Measurements from ENCODE around the gene OPN1SW.

The OPN1SW gene

DNA sequence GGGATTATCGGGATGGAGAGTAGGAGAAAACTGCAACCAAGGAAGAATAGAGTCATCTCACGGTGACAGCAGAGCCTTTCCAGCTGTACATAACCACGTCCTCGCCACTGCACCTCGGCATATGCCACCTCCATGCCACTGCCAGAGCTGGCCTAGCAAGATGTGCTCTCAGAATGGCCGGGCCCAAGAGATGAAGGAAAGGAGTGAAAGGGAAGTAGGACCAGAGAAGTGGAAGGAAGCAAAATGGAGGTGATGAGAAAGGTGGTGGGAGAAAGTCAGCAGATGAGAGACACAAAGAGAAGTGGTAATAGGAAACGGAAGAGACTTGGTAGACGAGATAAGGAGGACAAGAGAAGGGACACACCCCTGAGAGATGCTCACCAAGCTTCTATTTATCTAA lies 44.4 kb downstream of the OPN1SW start:
- DNase-seq: no peak

- DNase-seq: no peak
Observed at GRCh38 chr7:128729494-128729893, 46.1 kb downstream of the OPN1SW start.

- no peak for DNase-seq
Observed at GRCh38 chr7:128728598-128728997, 47.0 kb downstream of the OPN1SW start.

DNA sequence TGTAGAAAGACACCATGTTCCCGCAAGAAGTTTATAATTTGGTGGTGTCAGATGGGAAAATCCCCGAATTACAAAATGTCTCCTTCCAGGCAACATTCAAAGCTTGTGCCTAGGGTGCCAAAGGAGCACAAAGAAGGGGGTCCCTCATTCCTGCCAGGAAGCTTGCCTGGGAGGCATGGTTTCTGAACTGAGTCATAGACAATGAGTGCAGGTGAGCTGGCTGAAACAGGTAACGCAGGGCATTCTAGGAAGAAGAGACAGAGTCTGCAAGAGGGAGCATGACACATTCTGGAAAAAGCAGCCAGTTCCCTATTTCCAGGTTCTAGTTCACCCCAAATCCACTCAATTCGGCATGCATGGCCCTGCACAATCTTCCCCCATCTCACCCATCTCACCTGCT lies 48.4 kb downstream of the OPN1SW start:
- DNase-seq: no peak

DNA sequence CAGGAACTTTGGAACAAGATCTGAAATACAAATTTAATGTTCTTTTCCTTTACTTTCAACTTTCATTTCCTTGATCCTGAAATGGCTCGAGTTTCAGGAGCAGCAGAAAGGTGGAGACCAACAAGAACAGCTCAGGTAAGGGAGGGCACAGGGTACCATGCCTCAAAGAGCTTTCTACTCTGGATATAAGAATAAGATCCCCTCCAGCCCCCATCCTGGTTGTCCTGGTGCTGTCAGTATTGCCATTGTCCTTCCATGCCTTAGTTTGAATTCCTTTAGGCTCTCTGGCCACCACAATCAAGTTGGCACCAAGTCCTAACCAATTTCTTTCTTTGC lies 48.9 kb downstream of the OPN1SW start:
- no peak for DNase-seq

DNA sequence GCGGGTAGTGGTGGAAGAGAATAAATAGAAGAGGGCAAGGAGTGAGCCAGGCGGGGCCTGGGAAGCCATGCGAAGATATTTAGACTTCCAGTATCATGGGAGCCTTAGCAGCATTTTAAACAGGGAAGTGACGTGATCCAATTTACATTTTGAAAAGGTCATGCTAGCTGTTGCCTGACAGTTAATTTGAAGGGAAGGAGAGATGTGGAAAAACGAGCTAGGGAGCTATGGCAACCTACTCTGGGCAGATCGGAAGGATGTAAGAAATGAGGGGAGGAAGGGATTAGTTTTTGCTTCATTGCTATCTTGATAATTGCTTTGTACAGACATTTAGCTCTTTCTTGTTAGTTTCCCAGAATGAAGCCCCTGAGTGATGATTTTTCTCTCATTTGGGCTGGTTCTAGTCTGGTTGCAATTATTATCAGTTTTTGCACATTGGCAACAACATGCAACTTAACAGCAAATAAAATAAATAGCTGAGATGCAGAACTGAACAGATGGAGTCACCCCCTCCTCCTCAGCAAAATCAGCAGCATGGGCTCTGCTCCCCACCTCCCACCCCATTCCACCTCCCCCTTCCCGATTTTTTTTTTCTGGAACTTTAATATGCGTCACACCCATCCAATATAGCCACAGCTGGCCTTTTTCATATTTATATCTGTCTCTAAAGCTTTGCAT lies 49.4 kb downstream of the OPN1SW start:
- DNase-seq: no peak

DNA sequence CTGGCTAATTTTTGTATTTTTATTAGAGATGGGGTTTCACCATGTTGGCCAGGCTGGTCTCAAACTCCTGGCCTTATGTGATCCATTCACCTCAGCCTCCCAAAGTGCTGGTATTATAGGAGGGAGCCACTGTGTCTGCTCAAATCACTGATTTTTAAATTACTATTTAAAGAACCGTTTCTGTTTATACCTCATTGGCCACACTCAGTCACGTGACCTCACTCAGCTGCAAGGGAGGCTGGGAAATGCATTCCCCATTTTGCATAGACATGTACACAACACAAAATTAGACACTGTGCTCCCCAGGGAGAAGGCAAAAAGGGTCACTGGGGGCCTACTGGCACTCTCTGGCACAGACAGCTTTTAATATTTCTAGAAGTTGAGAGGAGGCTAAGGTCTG lies 50.1 kb downstream of the OPN1SW start:
- DNase-seq: no peak

GRCh38 chr7:128724743-128725142 lies 50.9 kb downstream of the OPN1SW start:
- no peak for DNase-seq

Data from NCI-H146 (cell line).